Measurements from ENCODE around the gene TXNDC8.

GRCh38 chr9:110340306-110340705, 2.6 kb upstream of the TXNDC8 start:
- peak; percentile 40 for TF ChIP-seq CTCF (IDR thresholded peaks at IDR 0.05)
- no peak for TF ChIP-seq SIN3A (IDR thresholded peaks at IDR 0.05; ENCODE audit: borderline replicate concordance, insufficient read depth, low read depth, low read length)
- no peak for TF ChIP-seq TCF7L2 (IDR thresholded peaks at IDR 0.05; ENCODE audit: low read depth, low read length)

Measured in Panc1 (cell line).